ENCODE data around the gene GRK6. TPM values are rescaled to one million over a fixed set of nuclear protein-coding genes. Genes with fewer than 3 reads are reported as not detected.

Gene GRK6
- total and polyA plus RNA-seq, 2 of the 4 experiments (the other 2 are of a cell fraction): 25.3 to 30.1 TPM

DNA sequence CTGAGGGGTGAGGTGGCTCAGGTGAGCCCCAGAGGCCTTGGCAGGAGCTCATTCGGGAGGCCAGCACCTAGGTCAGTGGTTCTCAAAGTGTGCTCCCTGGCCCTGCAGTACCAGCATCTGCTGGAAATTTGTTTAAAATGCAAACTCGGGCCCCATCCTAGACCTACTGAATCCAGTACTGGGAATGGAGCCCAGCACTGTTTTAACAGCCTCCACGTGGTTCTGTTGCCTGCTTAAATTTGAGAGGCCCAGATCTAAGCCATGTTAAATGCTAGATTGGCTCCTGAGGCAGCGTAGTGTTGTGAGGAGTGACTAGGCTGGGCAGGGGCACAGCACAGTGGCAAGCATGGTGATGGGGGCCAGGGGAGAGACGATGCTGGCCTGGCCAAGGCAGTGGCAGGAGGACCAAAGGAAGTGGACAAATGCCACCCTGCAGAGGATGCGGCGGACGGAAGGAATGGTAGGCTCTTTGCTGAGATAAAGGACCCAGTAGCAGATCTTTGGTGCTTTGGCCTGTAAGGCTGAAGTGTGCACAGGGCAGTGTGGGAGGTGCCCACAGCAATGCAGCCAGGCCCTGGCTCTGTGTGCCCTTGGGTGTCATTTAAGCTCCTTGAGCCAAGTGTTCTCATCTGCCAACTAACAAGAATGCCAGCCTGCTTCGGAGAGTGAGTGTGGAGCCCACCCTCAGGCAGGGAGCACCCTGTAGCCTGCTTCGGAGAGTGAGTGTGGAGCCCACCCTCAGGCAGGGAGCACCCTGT is 24.4 kb downstream of the GRK6 start (continued):
- TF ChIP-seq CHD1 (IDR thresholded peaks at IDR 0.05; ENCODE audit: low read depth, low read length): no peak

DNA sequence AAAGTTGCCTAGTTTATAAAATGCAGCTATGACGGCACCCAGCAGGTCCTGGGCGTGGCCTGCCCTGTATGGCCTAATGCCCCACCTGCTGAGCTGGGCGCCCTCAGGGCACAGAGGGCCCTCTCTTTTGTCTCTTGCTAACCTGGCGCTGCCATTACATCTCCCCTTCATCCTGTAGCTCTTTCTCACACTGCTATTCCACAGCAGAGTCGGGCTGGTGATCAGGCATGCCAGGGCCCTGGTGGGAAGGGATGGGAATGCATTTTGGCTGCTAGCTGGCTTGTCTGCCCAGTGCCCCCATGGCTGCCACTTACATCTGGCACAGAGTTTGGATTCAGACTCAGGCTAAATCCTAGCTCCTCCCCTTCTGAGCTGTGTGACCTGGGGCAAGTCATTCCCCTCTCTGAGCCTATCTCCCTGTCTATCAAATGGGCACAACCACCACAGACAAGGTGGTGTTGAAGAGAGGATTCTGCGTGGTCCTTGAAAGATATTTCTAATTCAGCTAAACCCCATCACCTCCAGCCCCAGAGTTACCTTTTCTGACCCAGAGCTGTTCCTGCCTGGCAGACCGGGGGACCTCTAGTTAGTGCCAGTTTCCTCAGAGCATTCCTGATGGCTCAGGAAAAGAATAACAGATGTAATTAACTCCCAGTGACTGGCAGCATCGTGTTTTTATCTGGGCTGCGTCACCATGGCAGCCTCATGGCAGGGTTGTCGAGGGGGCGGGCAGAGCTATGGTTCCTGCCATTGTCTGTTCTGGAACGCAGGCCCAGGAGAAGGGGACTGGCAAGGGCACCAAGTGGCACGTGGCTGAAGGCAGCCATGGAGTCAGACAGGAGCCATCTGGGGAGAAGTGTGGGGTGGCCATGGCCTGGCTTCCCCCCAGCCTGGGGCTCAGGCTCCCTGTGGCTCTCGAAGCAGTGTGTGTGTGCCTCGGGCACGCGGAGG is 26.5 kb downstream of the GRK6 start:
- Histone ChIP-seq H2BK120ac (ENCODE audit: low read depth, low read length) (no peak overlapping the region), H2AK9ac (replicated peaks; ENCODE audit: low read depth, low read length, poor library complexity) (peak overlapping the region; percentile 32), H3K23ac (ENCODE audit: low read depth, low read length) (no peak overlapping the region), H4K91ac (ENCODE audit: insufficient read depth, low read depth, low read length) (no peak overlapping the region), H3K18ac (ENCODE audit: low read depth, low read length) (no peak overlapping the region), H3K4me3 (ENCODE audit: insufficient read depth, low read depth, low read length) (no peak overlapping the region), H3K9ac (ENCODE audit: low read depth, low read length) (no peak overlapping the region), H4K8ac (ENCODE audit: low read depth in 2 of 2, low read length in 2 of 2) (no peak overlapping the region), H3K4ac (ENCODE audit: low read depth, low read length) (no peak overlapping the region), H3K27ac (ENCODE audit: insufficient read depth, low read length) (no peak overlapping the region), H2AFZ (replicated peaks; ENCODE audit: low read length, poor library complexity) (no peak overlapping the region), H3K4me1 (ENCODE audit: control insufficient read depth, insufficient read depth, low read length) (peaks cover 10% of the 10 kb centered on the region), H3K56ac (ENCODE audit: extremely low read depth, insufficient read depth, low read length) (no peak overlapping the region), H3K14ac (replicated peaks; ENCODE audit: low read depth, low read length) (no peak overlapping the region), H3K36me3 (ENCODE audit: control insufficient read depth, insufficient read depth, low read length) (peaks cover 14% of the 10 kb centered on the region), H3K79me1 (ENCODE audit: low read depth in 1 of 2, low read length in 2 of 2) (0 out of 4 replicates have a peak, but pooled peaks cover 0 to 7% of the 10 kb centered on the region in 2 experiments), H2BK15ac (ENCODE audit: low read depth, low read length) (no peak overlapping the region), H3K4me2 (ENCODE audit: low read depth, low read length) (no peak overlapping the region), H4K5ac (ENCODE audit: low read depth, low read length) (no peak overlapping the region), H4K20me1 (ENCODE audit: insufficient read depth, low read length) (peaks cover 39% of the 10 kb centered on the region), H3K9me1 (ENCODE audit: insufficient read depth, low read length) (no peaks in the 10 kb centered on the region), H3K9me3 (ENCODE audit: control insufficient read depth, insufficient read depth, low read length) (no peaks in the 10 kb centered on the region), H2BK20ac (ENCODE audit: low read depth, low read length) (no peak overlapping the region), H3K27me3 (ENCODE audit: control insufficient read depth, insufficient read depth, low read length) (no peaks in the 10 kb centered on the region), H2AK5ac (ENCODE audit: low read depth, low read length) (no peak overlapping the region), H2BK5ac (ENCODE audit: low read depth, low read length, poor library complexity, severe bottlenecking) (no peak overlapping the region)
- intact Hi-C loops (cut with micrococcal nuclease) (no loop called here), in situ Hi-C loops (cut with MboI; ENCODE audit: low sequenced_read_pairs) (no loop called here), dilution Hi-C loops (cut with HindIII; ENCODE audit: low sequenced_read_pairs, unreplicated experiment) (no loop called here)
- DNase-seq (no peak), ATAC-seq (ENCODE audit: low read depth) (no peak)
- ChIA-PET CTCF (interaction anchor here (0.7 to 5.2 kb wide), 4 partner anchors 49 to 101 kb away, joined by 3 to 44 read pairs (median 3); partner anchors contain the start of gene LMAN2), POLR2A (ENCODE audit: unreplicated experiment) (interaction anchor here (1.2 kb wide), 1 partner anchor 44 kb away, joined by 3 read pairs; no protein-coding TSS in a partner anchor)
- TF ChIP-seq POLR2A (IDR thresholded peaks at IDR 0.05; ENCODE audit: low read depth, low read length) (0 out of 2 replicates have a peak, but pooled peaks have one; percentile 15), RCOR1 (IDR thresholded peaks at IDR 0.05; ENCODE audit: insufficient replicate concordance, low read length) (no peak)
- no TSS peak for BruUV-seq (replicated peaks)
- WGBS, 2 experiments (ENCODE audit: extremely low coverage in 2 of 2, insufficient read length in 1 of 2): 89% methylated on average over 5 of the region's 17 CpGs; no CpG with 5 or more reads in 1 of the 2 experiments
